Measurements from ENCODE around the gene EXOC6B. TPM values are rescaled to one million over a fixed set of nuclear protein-coding genes. Genes with fewer than 3 reads are reported as not detected.

Gene EXOC6B
- total RNA-seq, 1 donor = 9.0 TPM

DNA sequence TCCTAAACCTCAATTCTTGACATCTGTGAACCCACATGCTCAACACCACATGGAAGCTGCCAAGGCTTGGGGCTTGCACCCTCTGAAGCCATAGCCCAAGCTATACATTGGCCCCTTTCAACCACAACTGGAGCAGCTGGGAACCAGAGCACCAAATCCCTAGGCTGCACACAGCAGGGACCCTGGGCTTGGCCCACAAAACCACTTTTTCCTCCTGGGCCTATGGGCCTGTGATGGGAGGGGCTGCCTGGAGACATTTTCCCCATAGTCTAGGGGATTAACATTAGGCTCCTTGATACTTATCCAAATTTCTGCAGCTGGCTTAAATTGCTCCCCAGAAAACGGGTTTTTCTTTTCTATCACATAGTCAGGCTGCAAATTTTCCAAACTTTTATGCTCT, 40.3 kb downstream of the EXOC6B start:
- Histone ChIP-seq H3K27me3 (ENCODE audit: insufficient read depth, low read length) (no peaks in the 10 kb centered on the region), H3K9me3 (ENCODE audit: low read depth, low read length) (no peaks in the 10 kb centered on the region), H3K4me1 (ENCODE audit: insufficient read depth, low read length) (no peaks in the 10 kb centered on the region), H3K4me3 (ENCODE audit: low read length) (no peak overlapping the region)

- Histone ChIP-seq H3K27me3 (ENCODE audit: insufficient read depth, low read length) (no peaks in the 10 kb centered on the region), H3K4me3 (ENCODE audit: low read length) (no peak overlapping the region), H3K9me3 (ENCODE audit: low read depth, low read length) (no peaks in the 10 kb centered on the region), H3K4me1 (ENCODE audit: insufficient read depth, low read length) (no peaks in the 10 kb centered on the region)
These were observed 43.3 kb downstream of the EXOC6B start for GRCh38 chr2:72782520-72782919.

DNA sequence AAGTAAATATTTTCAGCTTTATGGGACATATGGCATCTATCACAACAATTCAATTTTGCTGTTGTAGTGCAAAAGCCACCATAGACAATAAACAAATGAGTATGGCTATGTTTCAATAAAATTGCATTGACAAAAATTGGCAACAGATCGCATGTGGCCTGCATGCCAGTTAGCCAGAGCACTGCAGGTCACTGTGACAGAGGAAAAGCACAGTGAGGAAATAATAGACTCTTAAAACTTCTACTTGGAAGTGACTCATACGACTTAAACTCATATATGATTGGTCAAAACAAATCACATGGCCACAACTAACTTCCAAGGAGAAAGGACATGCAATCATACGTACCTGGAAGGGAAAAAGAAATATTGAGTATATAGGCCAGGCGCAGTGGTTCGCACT, 44.4 kb downstream of the EXOC6B start:
- Histone ChIP-seq H3K4me3 (ENCODE audit: low read length) (no peak overlapping the region), H3K4me1 (ENCODE audit: insufficient read depth, low read length) (no peaks in the 10 kb centered on the region), H3K27me3 (ENCODE audit: insufficient read depth, low read length) (no peaks in the 10 kb centered on the region), H3K9me3 (ENCODE audit: low read depth, low read length) (no peaks in the 10 kb centered on the region)

DNA sequence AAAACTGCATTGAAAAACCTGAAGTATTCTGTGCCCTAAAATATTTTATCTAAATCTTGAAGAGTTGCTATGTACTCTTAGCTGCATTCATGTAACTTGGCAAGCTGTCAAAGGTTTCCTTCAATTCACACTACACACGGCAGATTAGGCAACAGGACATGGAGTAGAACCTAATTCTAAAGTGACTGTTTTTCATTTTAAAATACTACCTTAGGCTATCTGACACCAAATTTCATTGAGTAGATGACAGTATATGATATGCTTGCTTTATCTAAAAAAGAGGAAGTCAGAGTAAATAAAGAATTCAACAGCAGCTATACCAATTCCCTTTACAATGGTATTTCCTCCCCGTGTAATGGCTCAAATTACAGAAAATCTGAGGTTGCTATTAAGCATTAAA, 45.4 kb downstream of the EXOC6B start:
- Histone ChIP-seq H3K9me3 (ENCODE audit: low read depth, low read length) (no peaks in the 10 kb centered on the region), H3K27me3 (ENCODE audit: insufficient read depth, low read length) (no peaks in the 10 kb centered on the region), H3K4me1 (ENCODE audit: insufficient read depth, low read length) (no peaks in the 10 kb centered on the region), H3K4me3 (ENCODE audit: low read length) (no peak overlapping the region)

DNA sequence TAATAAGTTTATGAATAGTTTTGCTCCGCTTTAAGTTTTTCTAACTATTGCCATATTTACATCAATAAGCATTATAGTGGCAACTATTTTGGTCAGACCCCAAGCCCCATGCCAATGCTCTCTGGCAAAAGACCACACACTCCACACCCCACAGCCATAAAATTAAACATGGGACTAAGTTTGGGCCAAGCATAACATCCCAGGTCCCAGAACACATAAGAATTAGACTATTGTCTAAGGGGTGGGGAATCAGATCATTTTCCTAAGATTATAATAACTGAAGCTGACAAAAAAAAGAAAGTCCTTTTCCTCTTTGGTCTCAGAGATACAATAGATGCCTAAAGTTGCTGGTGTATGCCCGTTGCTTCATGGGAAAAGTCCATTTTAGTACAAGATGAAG, 46.3 kb downstream of the EXOC6B start:
- H3K4me1 ChIP-seq (ENCODE audit: insufficient read depth, low read length) = no peaks in the 10 kb centered on the region
- no peaks in the 10 kb centered on the region for H3K9me3 ChIP-seq (ENCODE audit: low read depth, low read length)
- no peak overlapping the region for H3K4me3 ChIP-seq (ENCODE audit: low read length)
- no peaks in the 10 kb centered on the region for H3K27me3 ChIP-seq (ENCODE audit: insufficient read depth, low read length)

DNA sequence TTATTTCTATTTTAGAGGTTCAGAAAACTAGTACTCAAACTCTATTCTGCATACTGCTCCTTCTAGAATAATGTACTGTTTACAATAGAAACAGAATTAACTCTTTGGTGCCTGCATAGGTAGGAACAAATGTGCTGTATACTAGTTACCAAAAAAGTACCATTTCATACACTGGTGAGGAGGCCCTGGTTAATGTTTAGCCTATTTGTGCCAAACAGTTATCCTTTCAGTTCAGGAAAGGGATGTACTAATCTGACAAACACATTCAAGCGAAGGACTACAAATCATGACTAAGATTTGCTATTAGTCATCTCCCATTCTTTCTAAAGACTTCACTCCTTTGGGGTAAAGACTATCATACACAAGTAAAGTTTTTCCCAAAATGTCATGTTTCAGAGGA, 47.4 kb downstream of the EXOC6B start:
- H3K9me3 ChIP-seq (ENCODE audit: low read depth, low read length) = no peaks in the 10 kb centered on the region
- no peaks in the 10 kb centered on the region for H3K4me1 ChIP-seq (ENCODE audit: insufficient read depth, low read length)
- H3K27me3 ChIP-seq (ENCODE audit: insufficient read depth, low read length) = no peaks in the 10 kb centered on the region
- H3K4me3 ChIP-seq (ENCODE audit: low read length) = no peak overlapping the region

DNA sequence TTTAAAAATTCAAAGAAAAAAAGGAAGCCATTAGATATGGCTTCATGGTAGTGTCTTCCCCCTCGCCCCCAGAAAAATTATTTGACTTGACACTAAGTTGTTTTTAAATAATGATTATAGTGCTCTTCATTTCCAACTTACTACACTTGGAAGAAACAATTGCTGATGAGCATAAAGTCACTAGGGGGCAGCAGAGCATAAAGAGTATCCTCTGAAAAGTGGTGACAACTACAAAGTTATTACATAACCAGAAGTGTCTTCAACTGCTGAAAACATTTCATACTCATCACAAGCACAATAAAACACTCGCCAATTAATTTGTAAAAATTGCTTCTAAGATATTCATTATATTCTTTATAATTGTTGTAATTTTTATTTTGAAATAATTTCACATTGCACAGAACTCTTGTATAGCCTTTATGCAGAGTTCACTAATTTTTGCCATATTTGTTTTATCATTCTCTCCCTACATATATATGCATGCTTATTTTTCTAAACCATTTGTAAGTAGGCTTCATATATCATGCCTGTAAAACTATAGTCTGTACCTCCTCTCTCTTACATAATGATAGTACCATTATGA, 54.9 kb downstream of the EXOC6B start:
- Histone ChIP-seq H3K4me1 (ENCODE audit: insufficient read depth, low read length) (no peaks in the 10 kb centered on the region), H3K4me3 (ENCODE audit: low read length) (no peak overlapping the region), H3K9me3 (ENCODE audit: low read depth, low read length) (no peaks in the 10 kb centered on the region), H3K27me3 (ENCODE audit: insufficient read depth, low read length) (no peaks in the 10 kb centered on the region)

DNA sequence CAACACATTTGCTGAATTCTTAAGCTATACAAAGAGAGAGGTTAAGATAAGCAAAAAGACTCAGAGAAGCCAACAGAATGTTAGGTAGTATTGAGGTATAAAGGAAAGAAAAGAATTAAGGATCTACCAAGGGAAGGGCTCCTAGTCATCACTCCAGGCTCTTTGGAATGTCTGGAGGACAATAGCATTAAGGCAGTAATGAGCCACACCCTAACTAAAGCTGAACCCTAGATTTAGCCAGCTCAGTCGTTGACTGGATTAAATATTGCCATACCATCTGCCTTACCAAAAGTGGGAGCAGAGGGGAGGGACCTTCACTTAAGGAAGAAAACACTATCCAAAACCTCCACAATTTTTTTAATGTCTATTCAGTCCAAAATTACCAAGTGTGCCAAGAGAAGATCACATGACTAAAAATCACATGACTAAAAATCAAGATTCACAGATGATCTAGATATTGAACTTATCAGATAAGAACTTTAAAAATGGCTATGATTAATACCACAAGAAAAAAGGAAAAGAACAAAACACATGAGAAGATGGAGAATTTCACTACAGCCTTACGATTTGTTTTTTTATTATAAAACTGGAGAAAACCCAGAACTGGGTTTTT, 59.7 kb downstream of the EXOC6B start:
- no peaks in the 10 kb centered on the region for H3K4me1 ChIP-seq (ENCODE audit: insufficient read depth, low read length)
- H3K27me3 ChIP-seq (ENCODE audit: insufficient read depth, low read length) = no peaks in the 10 kb centered on the region
- H3K4me3 ChIP-seq (ENCODE audit: low read length) = no peak overlapping the region

GRCh38 chr2:72762276-72762675, 63.6 kb downstream of the EXOC6B start:
- H3K9me3 ChIP-seq (ENCODE audit: low read depth, low read length) = peaks cover 4% of the 10 kb centered on the region
- H3K4me3 ChIP-seq (ENCODE audit: low read length) = no peak overlapping the region
- no peaks in the 10 kb centered on the region for H3K4me1 ChIP-seq (ENCODE audit: insufficient read depth, low read length)
- H3K27me3 ChIP-seq (ENCODE audit: insufficient read depth, low read length) = no peaks in the 10 kb centered on the region

More for the DNA sequence above, 59.7 kb downstream of the EXOC6B start:
- H3K9me3 ChIP-seq (ENCODE audit: low read depth, low read length) = peaks cover 4% of the 10 kb centered on the region

- H3K4me3 ChIP-seq (ENCODE audit: low read length) = no peak overlapping the region
- peaks cover 4% of the 10 kb centered on the region for H3K9me3 ChIP-seq (ENCODE audit: low read depth, low read length)
- no peaks in the 10 kb centered on the region for H3K4me1 ChIP-seq (ENCODE audit: insufficient read depth, low read length)
- H3K27me3 ChIP-seq (ENCODE audit: insufficient read depth, low read length) = no peaks in the 10 kb centered on the region
These were observed 66.1 kb downstream of the EXOC6B start for GRCh38 chr2:72759755-72760154.

DNA sequence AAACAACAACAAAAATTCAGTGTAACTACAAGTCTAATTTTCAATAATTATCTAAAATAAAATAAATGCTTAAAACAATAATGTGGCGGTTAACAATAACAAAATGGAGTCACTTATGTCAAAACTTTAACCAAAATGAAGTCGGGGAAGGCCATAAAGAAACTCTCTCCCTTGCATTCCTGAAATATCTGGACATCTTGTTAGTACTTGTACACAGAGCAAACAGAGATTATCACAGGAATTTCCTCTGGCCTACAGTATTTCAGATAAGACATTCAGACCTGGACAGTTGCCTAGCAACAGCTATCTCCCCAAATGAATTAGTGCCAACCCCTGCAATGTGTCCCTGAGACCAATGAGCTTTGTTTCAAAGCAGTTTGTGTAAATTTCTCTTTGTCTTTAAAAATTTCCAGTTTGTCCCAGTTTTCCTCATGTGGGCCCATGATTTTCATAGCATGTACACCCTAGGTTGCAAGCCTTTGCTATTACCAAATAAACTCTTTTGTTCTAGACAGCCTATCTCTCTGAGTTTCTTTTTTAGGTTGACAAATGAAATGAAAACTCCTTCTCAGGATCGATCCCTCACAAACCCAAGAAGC, 68.6 kb downstream of the EXOC6B start:
- Histone ChIP-seq H3K4me1 (ENCODE audit: insufficient read depth, low read length) (no peaks in the 10 kb centered on the region), H3K4me3 (ENCODE audit: low read length) (no peak overlapping the region), H3K27me3 (ENCODE audit: insufficient read depth, low read length) (no peaks in the 10 kb centered on the region), H3K9me3 (ENCODE audit: low read depth, low read length) (peaks cover 2% of the 10 kb centered on the region)

- Histone ChIP-seq H3K9me3 (ENCODE audit: low read depth, low read length) (no peaks in the 10 kb centered on the region), H3K4me1 (ENCODE audit: insufficient read depth, low read length) (no peaks in the 10 kb centered on the region), H3K27me3 (ENCODE audit: insufficient read depth, low read length) (no peaks in the 10 kb centered on the region), H3K4me3 (ENCODE audit: low read length) (no peak overlapping the region)
These were observed 70.0 kb downstream of the EXOC6B start for GRCh38 chr2:72755647-72756423.

- no peaks in the 10 kb centered on the region for H3K27me3 ChIP-seq (ENCODE audit: insufficient read depth, low read length)
- H3K4me3 ChIP-seq (ENCODE audit: low read length) = no peak overlapping the region
- no peaks in the 10 kb centered on the region for H3K9me3 ChIP-seq (ENCODE audit: low read depth, low read length)
- H3K4me1 ChIP-seq (ENCODE audit: insufficient read depth, low read length) = no peaks in the 10 kb centered on the region
These were observed 71.1 kb downstream of the EXOC6B start for GRCh38 chr2:72754628-72755320.

- no peaks in the 10 kb centered on the region for H3K9me3 ChIP-seq (ENCODE audit: low read depth, low read length)
- H3K27me3 ChIP-seq (ENCODE audit: insufficient read depth, low read length) = no peaks in the 10 kb centered on the region
- H3K4me1 ChIP-seq (ENCODE audit: insufficient read depth, low read length) = no peaks in the 10 kb centered on the region
- H3K4me3 ChIP-seq (ENCODE audit: low read length) = no peak overlapping the region
These were observed 74.7 kb downstream of the EXOC6B start for GRCh38 chr2:72750977-72751639.

Data from mononuclear cell (primary cell).